ENCODE data around the gene ZDHHC14. TPM values are rescaled to one million over a fixed set of nuclear protein-coding genes. Genes with fewer than 3 reads are reported as not detected.

Gene ZDHHC14
- total RNA-seq, 4 donors from 2014 or later, result 7.3 to 14.4 (median 8.1) TPM

- no peak overlapping the region for H3K27ac ChIP-seq
- no peaks in the 10 kb centered on the region for H3K9me3 ChIP-seq
- TF ChIP-seq EP300 (IDR thresholded peaks at IDR 0.05) (no peak), POLR2A (IDR thresholded peaks at IDR 0.05) (no peak), CTCF (IDR thresholded peaks at IDR 0.05) (no peak), POLR2AphosphoS5 (IDR thresholded peaks at IDR 0.05) (no peak)
- H3K36me3 ChIP-seq, result no peaks in the 10 kb centered on the region
- H3K4me1 ChIP-seq, result peaks cover 0 to 5% (median 0%) of the 10 kb centered on the region in 3 donors
- no peaks in the 10 kb centered on the region for H3K27me3 ChIP-seq
- H3K4me3 ChIP-seq, result no peak overlapping the region
- WGBS, 2 donors (ENCODE audit: low coverage in 1 of 2), result 70 to 85% methylated on average over 2 to 5 of the region's 18 CpGs
- ATAC-seq, result no peak
These were observed 221.7 kb downstream of the ZDHHC14 start for GRCh38 chr6:157602521-157603295.

- H3K4me3 ChIP-seq, result no peak overlapping the region
- H3K36me3 ChIP-seq, result no peaks in the 10 kb centered on the region
- TF ChIP-seq EP300 (IDR thresholded peaks at IDR 0.05), result no peak
- TF ChIP-seq POLR2A (IDR thresholded peaks at IDR 0.05), result no peak
- no peak for TF ChIP-seq CTCF (IDR thresholded peaks at IDR 0.05)
- no peak for TF ChIP-seq POLR2AphosphoS5 (IDR thresholded peaks at IDR 0.05)
- WGBS, 2 donors (ENCODE audit: low coverage in 1 of 2), result 90 to 98% methylated on average over 3 to 4 of the region's 13 CpGs
- H3K27me3 ChIP-seq, result no peaks in the 10 kb centered on the region
- H3K4me1 ChIP-seq, result no peaks in the 10 kb centered on the region
- ATAC-seq, result no peak
- no peak overlapping the region for H3K27ac ChIP-seq
- no peaks in the 10 kb centered on the region for H3K9me3 ChIP-seq
These were observed 222.4 kb downstream of the ZDHHC14 start for GRCh38 chr6:157603314-157603940.

GRCh38 chr6:157603971-157604370, 223.0 kb downstream of the ZDHHC14 start:
- Histone ChIP-seq H3K9me3 (no peaks in the 10 kb centered on the region), H3K4me1 (no peaks in the 10 kb centered on the region), H3K4me3 (no peak overlapping the region), H3K36me3 (no peaks in the 10 kb centered on the region), H3K27ac (no peak overlapping the region), H3K27me3 (no peaks in the 10 kb centered on the region)
- no peak for ATAC-seq
- 97 to 100% methylated on average over 5 of the region's 5 CpGs for WGBS, 2 donors (ENCODE audit: low coverage in 1 of 2)
- TF ChIP-seq EP300 (IDR thresholded peaks at IDR 0.05) (no peak), POLR2A (IDR thresholded peaks at IDR 0.05) (no peak), CTCF (IDR thresholded peaks at IDR 0.05) (no peak)

GRCh38 chr6:157604816-157605215, 223.8 kb downstream of the ZDHHC14 start:
- no peak overlapping the region for H3K27ac ChIP-seq
- ATAC-seq, result no peak
- WGBS, 2 donors (ENCODE audit: low coverage in 1 of 2), result 56 to 57% methylated on average over 2 of the region's 2 CpGs

GRCh38 chr6:157605484-157605883, 224.5 kb downstream of the ZDHHC14 start:
- ATAC-seq, result no peak
- Histone ChIP-seq H3K27ac (no peak overlapping the region), H3K4me3 (no peak overlapping the region), H3K9me3 (no peaks in the 10 kb centered on the region), H3K36me3 (no peaks in the 10 kb centered on the region), H3K27me3 (no peaks in the 10 kb centered on the region), H3K4me1 (no peaks in the 10 kb centered on the region)
- 76 to 80% methylated on average over 6 to 7 of the region's 8 CpGs for WGBS, 2 donors (ENCODE audit: low coverage in 1 of 2)
- no peak for TF ChIP-seq POLR2A (IDR thresholded peaks at IDR 0.05)
- TF ChIP-seq EP300 (IDR thresholded peaks at IDR 0.05), result no peak
- TF ChIP-seq POLR2AphosphoS5 (IDR thresholded peaks at IDR 0.05), result no peak
- TF ChIP-seq CTCF (IDR thresholded peaks at IDR 0.05), result no peak

More at GRCh38 chr6:157604816-157605215, 223.8 kb downstream of the ZDHHC14 start:
- Histone ChIP-seq H3K27me3 (no peaks in the 10 kb centered on the region), H3K4me3 (no peak overlapping the region), H3K36me3 (no peaks in the 10 kb centered on the region), H3K9me3 (no peaks in the 10 kb centered on the region), H3K4me1 (no peaks in the 10 kb centered on the region)
- TF ChIP-seq POLR2AphosphoS5 (IDR thresholded peaks at IDR 0.05) (no peak), POLR2A (IDR thresholded peaks at IDR 0.05) (no peak)
